CD4-positive, alpha-beta T cell treated with Interleukin-15 for 1 hour (primary cell): ENCODE measurements around the gene LAX1.

ENCODE experiments used
- DNase-seq: peaks from one replicate; pipeline ENCODE4 v3.0.0-alpha.2; 2020

The LAX1 gene

GRCh38 chr1:203818399-203818798 is 53.4 kb downstream of the LAX1 start:
- no peak for DNase-seq

GRCh38 chr1:203823306-203823705 is 58.3 kb downstream of the LAX1 start:
- DNase-seq = no peak
